Testis (tissue), 2 donors: ENCODE results near the gene SLC8B1.

ENCODE experiments used
- CTCF ChIP-seq, 3 experiments: fragments of 450-650 bp in 2 of 3; fragments of 200-600 bp in 1 of 3; sonication (generic) in 1 of 3; IDR thresholded peaks; one replicate each; pipeline ENCODE4 v1.5.1; 2016 to 2019; ENCODE audit warnings: antibody characterized with exemption in 3 of 3, mild to moderate bottlenecking in 2 of 3, moderate library complexity in 1 of 3
- POLR2A ChIP-seq: fragments of 450-650 bp; IDR thresholded peaks from one replicate; pipeline ENCODE4 v1.6.1; 2017; ENCODE audit warnings: antibody characterized with exemption, mild to moderate bottlenecking, moderate library complexity

- TF ChIP-seq CTCF (IDR thresholded peaks at IDR 0.05): no peak
- no peak for TF ChIP-seq POLR2A
These were observed 38.5 kb upstream of the SLC8B1 start for GRCh38 chr12:113373440-113373839.
